Panc1 (cell line): ENCODE data around the gene ANO2. TPM values are rescaled to one million over a fixed set of nuclear protein-coding genes. Genes with fewer than 3 reads are reported as not detected.

Source experiments
- ATAC-seq: fragments of 200-7000 bp; cut with Tn5 transposase; 2 replicates; pipeline ENCODE4 v1.9.1; 2020; ENCODE audit warnings: mild to moderate bottlenecking, moderate library complexity
- BruUV-seq: library from RNA; stranded (reverse); fragments of 400-500 nt; replicated peaks from 2 replicates; lab custom pipeline; 2021; lab: Mats Ljungman, UMichigan
- CTCF ChIA-PET: fragments of 300-600 bp; sonication (Branson Sonifier 250); formaldehyde crosslinking; loops from one replicate; lab custom pipeline; 2022; ENCODE audit warnings: antibody characterized with exemption; lab: Charles Lee
- POLR2A ChIA-PET: fragments of 300-600 bp; sonication (Branson Sonifier 250); formaldehyde crosslinking; loops from one replicate; lab custom pipeline; 2022; ENCODE audit warnings: antibody characterized with exemption; lab: Charles Lee
- DNase-seq: peaks from one replicate; pipeline ENCODE4 v3.0.0-alpha.2; 2010; ENCODE audit warnings: low read depth, low spot score
- H3K27ac ChIP-seq: 2 replicates; pipeline ENCODE4 v1.5.1; 2011; ENCODE audit warnings: mild to moderate bottlenecking, low read length, inconsistent platforms
- H3K27me3 ChIP-seq: fragments of 200-500 bp; sonication (Bioruptor generic); 2 replicates; pipeline ENCODE4 v1.6.0; 2014; ENCODE audit warnings: low read length, inconsistent platforms; ENCODE audit not compliant: control insufficient read depth, insufficient read depth
- H3K36me3 ChIP-seq: fragments of 200-500 bp; sonication (Bioruptor generic); 2 replicates; pipeline ENCODE4 v1.5.1; 2014; ENCODE audit warnings: inconsistent platforms, mild to moderate bottlenecking, low read length, moderate library complexity; ENCODE audit not compliant: control insufficient read depth, insufficient read depth
- H3K4me1 ChIP-seq: 2 replicates; pipeline ENCODE4 v1.5.1; 2011; ENCODE audit warnings: inconsistent platforms, mild to moderate bottlenecking, low read length, moderate library complexity; ENCODE audit not compliant: control insufficient read depth, insufficient read depth
- H3K4me3 ChIP-seq, 2 experiments: 2 replicates each; pipeline ENCODE4 v1.5.1; 2011 to 2012; ENCODE audit warnings: low read depth in 2 of 2, low read length in 2 of 2, mild to moderate bottlenecking in 2 of 2, inconsistent platforms in 1 of 2, moderate library complexity in 1 of 2
- H3K9me3 ChIP-seq: fragments of 200-500 bp; sonication (Bioruptor generic); 2 replicates; pipeline ENCODE4 v1.5.1; 2014; ENCODE audit warnings: low read depth, mild to moderate bottlenecking, inconsistent platforms, low read length, moderate library complexity; ENCODE audit not compliant: control insufficient read depth, insufficient read depth
- POLR2AphosphoS5 ChIP-seq: IDR thresholded peaks from 2 replicates; pipeline ENCODE4 v1.6.1; 2012; ENCODE audit warnings: mild to moderate bottlenecking, low read depth, low read length, moderate library complexity
- SIN3A ChIP-seq: IDR thresholded peaks from 2 replicates; pipeline ENCODE4 v1.6.1; 2012; ENCODE audit warnings: low read depth, mild to moderate bottlenecking, low read length, moderate library complexity, borderline replicate concordance; ENCODE audit not compliant: insufficient read depth
- TCF7L2 ChIP-seq: IDR thresholded peaks from 2 replicates; pipeline ENCODE4 v1.6.1; 2011; ENCODE audit warnings: mild to moderate bottlenecking, low read depth, low read length, inconsistent platforms
- in situ Hi-C: cut with HindIII; loops from 2 replicates; pipeline ENCODE4 v1.10.0; 2016; ENCODE audit warnings: low sequenced_read_pairs, low pct_unique_long_range_greater_than_20kb
- intact Hi-C: fragments of 100-400 bp; cut with micrococcal nuclease; formaldehyde crosslinking; loops from one replicate; pipeline ENCODE4 v1.10.0; 2022; ENCODE audit not compliant: unreplicated experiment
- total RNA-seq: library from RNA; stranded (reverse); gene quantifications from one replicate; pipeline ENCODE4 v1.2.1, GENCODE V29; 2021; ENCODE audit not compliant: unreplicated experiment
- TF ChIP-seq, protein P1 (sequence below), 2 experiments: IDR thresholded peaks; 2 replicates each; pipeline ENCODE4 v1.6.1; 2011 to 2012; ENCODE audit warnings: low read depth in 2 of 2, control low read depth in 1 of 2, low read length in 1 of 2, mild to moderate bottlenecking in 1 of 2, moderate library complexity in 1 of 2; ENCODE audit not compliant: insufficient read depth in 1 of 2
- TF ChIP-seq, protein P2 (sequence below): fragments of 450-650 bp; IDR thresholded peaks from 2 replicates; pipeline ENCODE4 v1.5.1; 2017; ENCODE audit warnings: mild to moderate bottlenecking

Gene ANO2
- total RNA-seq, 1 experiment from 2014 or later: not detected

DNA sequence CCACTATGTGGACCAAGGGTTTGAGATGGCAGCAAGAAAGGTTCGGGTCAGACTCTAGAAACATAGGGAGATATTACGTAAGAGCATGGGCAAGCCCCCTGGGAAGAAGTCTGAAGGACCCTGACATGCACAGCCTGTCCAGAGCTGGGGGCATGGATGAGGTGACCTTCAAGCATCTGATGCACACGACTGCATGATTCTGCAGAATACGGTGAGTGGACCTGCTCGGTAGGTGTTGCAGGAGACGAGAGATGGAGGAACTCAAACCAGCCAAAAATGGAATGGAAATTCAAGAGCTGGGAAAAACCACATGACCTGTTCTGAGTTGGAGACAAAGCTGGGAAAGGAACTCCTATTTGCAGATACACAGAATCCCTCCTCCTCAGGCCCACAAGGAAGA is 43.6 kb downstream of the ANO2 start:
- ChIA-PET CTCF (no interaction called here), POLR2A (no interaction called here)
- no peaks in the 10 kb centered on the region; the same call in 1 of the 2 replicates for H3K27me3 ChIP-seq
- TF ChIP-seq, protein P1, sequence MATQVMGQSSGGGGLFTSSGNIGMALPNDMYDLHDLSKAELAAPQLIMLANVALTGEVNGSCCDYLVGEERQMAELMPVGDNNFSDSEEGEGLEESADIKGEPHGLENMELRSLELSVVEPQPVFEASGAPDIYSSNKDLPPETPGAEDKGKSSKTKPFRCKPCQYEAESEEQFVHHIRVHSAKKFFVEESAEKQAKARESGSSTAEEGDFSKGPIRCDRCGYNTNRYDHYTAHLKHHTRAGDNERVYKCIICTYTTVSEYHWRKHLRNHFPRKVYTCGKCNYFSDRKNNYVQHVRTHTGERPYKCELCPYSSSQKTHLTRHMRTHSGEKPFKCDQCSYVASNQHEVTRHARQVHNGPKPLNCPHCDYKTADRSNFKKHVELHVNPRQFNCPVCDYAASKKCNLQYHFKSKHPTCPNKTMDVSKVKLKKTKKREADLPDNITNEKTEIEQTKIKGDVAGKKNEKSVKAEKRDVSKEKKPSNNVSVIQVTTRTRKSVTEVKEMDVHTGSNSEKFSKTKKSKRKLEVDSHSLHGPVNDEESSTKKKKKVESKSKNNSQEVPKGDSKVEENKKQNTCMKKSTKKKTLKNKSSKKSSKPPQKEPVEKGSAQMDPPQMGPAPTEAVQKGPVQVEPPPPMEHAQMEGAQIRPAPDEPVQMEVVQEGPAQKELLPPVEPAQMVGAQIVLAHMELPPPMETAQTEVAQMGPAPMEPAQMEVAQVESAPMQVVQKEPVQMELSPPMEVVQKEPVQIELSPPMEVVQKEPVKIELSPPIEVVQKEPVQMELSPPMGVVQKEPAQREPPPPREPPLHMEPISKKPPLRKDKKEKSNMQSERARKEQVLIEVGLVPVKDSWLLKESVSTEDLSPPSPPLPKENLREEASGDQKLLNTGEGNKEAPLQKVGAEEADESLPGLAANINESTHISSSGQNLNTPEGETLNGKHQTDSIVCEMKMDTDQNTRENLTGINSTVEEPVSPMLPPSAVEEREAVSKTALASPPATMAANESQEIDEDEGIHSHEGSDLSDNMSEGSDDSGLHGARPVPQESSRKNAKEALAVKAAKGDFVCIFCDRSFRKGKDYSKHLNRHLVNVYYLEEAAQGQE (IDR thresholded peaks at IDR 0.05; ENCODE audit: insufficient read depth in 1 of 2, low read depth in 2 of 2, low read length in 1 of 2): no peak
- TF ChIP-seq POLR2AphosphoS5 (no peak), TCF7L2 (no peak)
- TF ChIP-seq, protein P2, sequence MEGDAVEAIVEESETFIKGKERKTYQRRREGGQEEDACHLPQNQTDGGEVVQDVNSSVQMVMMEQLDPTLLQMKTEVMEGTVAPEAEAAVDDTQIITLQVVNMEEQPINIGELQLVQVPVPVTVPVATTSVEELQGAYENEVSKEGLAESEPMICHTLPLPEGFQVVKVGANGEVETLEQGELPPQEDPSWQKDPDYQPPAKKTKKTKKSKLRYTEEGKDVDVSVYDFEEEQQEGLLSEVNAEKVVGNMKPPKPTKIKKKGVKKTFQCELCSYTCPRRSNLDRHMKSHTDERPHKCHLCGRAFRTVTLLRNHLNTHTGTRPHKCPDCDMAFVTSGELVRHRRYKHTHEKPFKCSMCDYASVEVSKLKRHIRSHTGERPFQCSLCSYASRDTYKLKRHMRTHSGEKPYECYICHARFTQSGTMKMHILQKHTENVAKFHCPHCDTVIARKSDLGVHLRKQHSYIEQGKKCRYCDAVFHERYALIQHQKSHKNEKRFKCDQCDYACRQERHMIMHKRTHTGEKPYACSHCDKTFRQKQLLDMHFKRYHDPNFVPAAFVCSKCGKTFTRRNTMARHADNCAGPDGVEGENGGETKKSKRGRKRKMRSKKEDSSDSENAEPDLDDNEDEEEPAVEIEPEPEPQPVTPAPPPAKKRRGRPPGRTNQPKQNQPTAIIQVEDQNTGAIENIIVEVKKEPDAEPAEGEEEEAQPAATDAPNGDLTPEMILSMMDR: no peak
- BruUV-seq: no TSS peak
- ATAC-seq (no peak), DNase-seq (no peak)
- H3K9me3 ChIP-seq: no peaks in the 10 kb centered on the region
- no peaks in the 10 kb centered on the region for H3K4me1 ChIP-seq
- no peak overlapping the region for H3K4me3 ChIP-seq
- intact Hi-C loops (no loop called here), in situ Hi-C loops (no loop called here)
- H3K27ac ChIP-seq: no peak overlapping the region
- H3K36me3 ChIP-seq: no peaks in the 10 kb centered on the region

DNA sequence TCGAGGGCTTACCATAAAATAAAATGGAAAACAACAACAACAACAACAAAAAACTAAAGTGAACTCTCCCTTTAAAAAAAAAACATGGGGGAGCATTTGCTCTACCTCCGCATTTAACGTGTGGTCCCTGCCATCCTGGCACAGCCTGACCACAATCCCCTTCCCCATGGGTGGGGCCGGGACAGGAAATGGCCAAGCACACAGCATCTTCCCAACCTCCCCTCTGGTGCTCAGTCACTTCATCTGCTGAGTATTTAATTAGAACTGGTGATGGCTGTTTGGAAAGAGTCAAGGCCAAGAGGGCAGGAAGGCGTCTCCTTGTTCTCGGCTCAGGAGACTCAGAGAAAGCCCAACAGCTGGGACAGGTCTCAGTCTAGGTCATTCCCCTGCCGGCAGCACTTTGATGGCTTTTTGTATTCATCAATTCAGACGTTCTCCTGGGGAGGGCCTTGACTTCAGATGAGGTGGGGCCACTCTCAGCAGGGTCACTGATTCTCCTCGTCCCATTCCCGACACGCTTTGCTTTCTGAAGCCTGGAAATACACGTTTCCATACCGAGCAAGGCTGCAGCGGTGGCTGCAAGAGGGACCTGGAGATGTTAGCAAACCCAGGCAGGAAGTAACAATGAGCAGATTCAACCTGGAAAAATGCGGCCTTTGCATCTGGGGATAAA is 44.4 kb downstream of the ANO2 start:
- in situ Hi-C loops: no loop called here
- DNase-seq (no peak), ATAC-seq (no peak)
- no peaks in the 10 kb centered on the region for H3K36me3 ChIP-seq
- BruUV-seq: no TSS peak
- CTCF ChIA-PET: no interaction called here
- H3K27ac ChIP-seq: no peak overlapping the region
- POLR2A ChIA-PET: no interaction called here
- H3K4me1 ChIP-seq: no peaks in the 10 kb centered on the region
- no peaks in the 10 kb centered on the region; the same call in 1 of the 2 replicates for H3K27me3 ChIP-seq
- no peak overlapping the region for H3K4me3 ChIP-seq
- no peaks in the 10 kb centered on the region for H3K9me3 ChIP-seq
- intact Hi-C loops: no loop called here
- no peak for TF ChIP-seq TCF7L2
- TF ChIP-seq SIN3A: no peak

DNA sequence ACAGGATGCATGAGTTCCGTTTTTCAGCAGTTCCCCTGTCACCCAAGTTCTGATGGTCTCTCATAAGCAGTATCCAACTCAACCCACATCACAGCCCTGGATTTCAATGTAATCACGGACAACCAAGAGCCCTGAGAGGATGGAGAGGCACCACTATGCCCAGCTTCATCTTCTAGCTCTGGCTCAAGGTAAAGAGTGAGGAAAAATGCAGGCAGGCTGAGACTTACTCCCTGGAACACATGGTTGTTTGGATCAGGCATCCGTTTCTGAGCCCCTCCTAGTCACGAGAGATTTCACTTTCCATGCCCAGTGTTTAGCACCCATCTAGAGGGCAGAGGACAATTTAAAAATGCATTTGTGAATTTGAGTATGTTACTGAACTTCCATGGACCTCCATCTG is 45.0 kb downstream of the ANO2 start:
- intact Hi-C loops (no loop called here), in situ Hi-C loops (no loop called here)
- ChIA-PET CTCF (no interaction called here), POLR2A (no interaction called here)
- BruUV-seq: no TSS peak
- H3K27me3 ChIP-seq: no peaks in the 10 kb centered on the region; the same call in 1 of the 2 replicates
- H3K4me1 ChIP-seq: no peaks in the 10 kb centered on the region
- H3K4me3 ChIP-seq: no peak overlapping the region
- no peaks in the 10 kb centered on the region for H3K36me3 ChIP-seq
- no peak for TF ChIP-seq TCF7L2
- no peak for TF ChIP-seq POLR2AphosphoS5
- TF ChIP-seq, protein P1 (IDR thresholded peaks at IDR 0.05; ENCODE audit: insufficient read depth in 1 of 2, low read depth in 2 of 2, low read length in 1 of 2): no peak
- no peak for TF ChIP-seq SIN3A
- TF ChIP-seq, protein P2: no peak
- DNase-seq (no peak), ATAC-seq (no peak)
- H3K9me3 ChIP-seq: no peaks in the 10 kb centered on the region
- H3K27ac ChIP-seq: no peak overlapping the region
